AML-193 (cell line): ENCODE results near the gene MYOM3.
A peak's percentile ranks its signal among the peaks of the same experiment; 100 is the strongest.
"Not testable (repeated sequence)": the region's sequence is repeated elsewhere in the genome, so short reads cannot be mapped to it uniquely, and the experiment has no call there.

Experiments used
- DNase-seq, 2 experiments: peaks; one replicate each; lab custom pipeline; 2025; lab: John Stamatoyannopoulos, UW

The MYOM3 gene

GRCh38 chr1:24030976-24031516, 80.9 kb downstream of the MYOM3 start:
- not testable (repeated sequence) for DNase-seq

GRCh38 chr1:24027838-24028468, 84.0 kb downstream of the MYOM3 start:
- DNase-seq: peak; percentile 38 to 53

GRCh38 chr1:24022581-24023361, 89.2 kb downstream of the MYOM3 start:
- no peak for DNase-seq

GRCh38 chr1:24021403-24022266, 90.3 kb downstream of the MYOM3 start:
- DNase-seq: no peak

GRCh38 chr1:24020470-24020869, 91.5 kb downstream of the MYOM3 start:
- DNase-seq: no peak

GRCh38 chr1:24020025-24020424, 91.9 kb downstream of the MYOM3 start:
- DNase-seq: no peak

GRCh38 chr1:24018611-24019580, 93.0 kb downstream of the MYOM3 start:
- DNase-seq: no peak

GRCh38 chr1:24015221-24016210, 96.4 kb downstream of the MYOM3 start:
- DNase-seq: no peak

GRCh38 chr1:24012878-24013277, 99.1 kb downstream of the MYOM3 start:
- not testable (repeated sequence) for DNase-seq

- no peak for DNase-seq
These were observed 101.3 kb downstream of the MYOM3 start for GRCh38 chr1:24010650-24011049.

- DNase-seq: no peak
These were observed 102.5 kb downstream of the MYOM3 start for GRCh38 chr1:24009406-24009805.

- not testable (repeated sequence) for DNase-seq
These were observed 103.3 kb downstream of the MYOM3 start for GRCh38 chr1:24008574-24009184.

- DNase-seq: no peak
These were observed 104.9 kb downstream of the MYOM3 start for GRCh38 chr1:24007079-24007478.
